KOPT-K1 (cell line): Measurements from ENCODE around the gene CYTH1.

Experiments used
- H3K27ac ChIP-seq: fragments of 200-600 bp; sonication (generic); 2 replicates; pipeline ENCODE4 v1.5.1; 2016; ENCODE audit warnings: antibody characterized with exemption, mild to moderate bottlenecking, low read depth, low read length; ENCODE audit not compliant: poor library complexity, severe bottlenecking
- H3K36me3 ChIP-seq: fragments of 200-600 bp; sonication (generic); 2 replicates; pipeline ENCODE4 v1.5.1; 2017; ENCODE audit warnings: antibody characterized with exemption, mild to moderate bottlenecking, low read length, moderate library complexity; ENCODE audit not compliant: insufficient read depth
- H3K9me3 ChIP-seq: fragments of 200-600 bp; sonication (generic); 2 replicates; pipeline ENCODE4 v1.5.1; 2017; ENCODE audit warnings: antibody characterized with exemption, low read length, mild to moderate bottlenecking; ENCODE audit not compliant: insufficient read depth, poor library complexity, severe bottlenecking

CYTH1 gene

DNA sequence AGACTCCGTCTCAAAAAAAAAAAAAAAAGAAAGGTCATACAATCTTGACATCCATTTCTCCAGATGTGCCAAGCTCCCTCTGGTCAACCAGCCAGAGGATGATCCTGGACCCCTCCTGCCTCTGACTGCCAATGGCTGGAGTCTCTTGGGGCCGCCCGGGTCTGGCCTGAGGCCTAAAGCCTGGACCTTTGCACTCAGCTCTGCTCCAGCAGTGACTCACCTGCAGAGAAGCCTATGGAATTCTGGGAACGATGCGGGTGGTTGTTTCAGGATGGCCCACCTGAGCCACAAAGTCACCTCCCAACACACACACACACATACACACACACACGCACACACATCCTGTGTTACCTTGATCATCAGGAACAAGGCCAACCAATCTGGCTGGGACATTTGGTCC, 140.8 kb downstream of the CYTH1 start:
- Histone ChIP-seq H3K27ac (no peak overlapping the region), H3K9me3 (no peaks in the 10 kb centered on the region), H3K36me3 (no peaks in the 10 kb centered on the region)

DNA sequence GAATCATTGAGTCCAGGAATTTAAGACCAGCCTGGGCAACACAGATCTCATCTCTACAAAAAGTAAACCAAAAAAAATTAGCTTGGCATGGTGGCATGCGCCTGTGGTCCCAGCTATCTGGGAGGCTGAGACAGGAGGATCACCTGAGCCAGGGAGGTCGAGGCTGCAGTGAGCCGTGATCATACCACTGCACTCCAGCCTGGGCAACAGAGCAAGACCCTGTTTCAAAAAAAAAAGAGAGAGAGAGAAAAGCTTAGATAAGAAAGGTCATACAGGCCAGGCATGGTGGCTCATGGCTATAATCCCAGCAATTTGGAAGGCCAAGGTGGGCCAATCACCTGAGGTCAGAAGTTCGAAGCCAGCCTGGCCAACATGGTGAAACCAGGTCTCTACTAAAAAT, 141.4 kb downstream of the CYTH1 start:
- no peaks in the 10 kb centered on the region for H3K9me3 ChIP-seq
- H3K27ac ChIP-seq = no peak overlapping the region
- no peaks in the 10 kb centered on the region for H3K36me3 ChIP-seq

DNA sequence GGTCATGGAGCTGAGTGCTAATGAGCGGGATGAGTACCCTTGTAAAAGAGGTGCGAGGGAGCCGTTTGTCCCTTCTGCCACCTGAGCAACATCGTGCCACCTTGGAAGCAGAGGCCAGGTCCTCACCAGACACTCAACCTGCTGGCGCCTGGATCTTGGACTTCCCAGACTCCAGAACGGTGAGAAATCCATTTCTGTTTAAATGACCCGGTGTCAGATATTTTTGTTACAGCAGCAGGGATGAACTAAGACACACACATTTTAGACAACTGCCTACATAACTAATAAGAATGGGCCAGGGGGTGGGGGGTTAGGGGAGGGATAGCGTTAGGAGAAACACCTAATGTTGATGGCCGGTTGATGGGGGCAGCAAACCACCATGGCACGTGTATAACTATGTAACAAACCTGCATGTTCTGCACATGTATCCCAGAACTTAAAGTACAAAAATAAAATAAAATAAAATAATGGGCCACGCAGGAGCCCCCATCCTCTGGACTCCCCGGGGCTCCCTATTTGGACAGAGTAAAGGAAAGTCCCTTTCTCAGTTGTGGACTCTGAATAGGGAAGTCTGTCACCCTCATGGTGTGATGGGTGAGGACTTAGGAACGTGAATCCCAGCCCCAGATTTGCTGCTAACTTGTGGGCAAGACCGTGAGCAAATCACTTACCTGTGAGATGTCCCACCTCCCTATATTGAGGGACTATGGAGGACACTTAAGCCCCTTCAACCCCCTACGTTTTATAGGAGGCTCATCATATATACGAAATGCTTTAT, 144.2 kb downstream of the CYTH1 start:
- Histone ChIP-seq H3K9me3 (no peaks in the 10 kb centered on the region), H3K36me3 (no peaks in the 10 kb centered on the region), H3K27ac (no peak overlapping the region)

DNA sequence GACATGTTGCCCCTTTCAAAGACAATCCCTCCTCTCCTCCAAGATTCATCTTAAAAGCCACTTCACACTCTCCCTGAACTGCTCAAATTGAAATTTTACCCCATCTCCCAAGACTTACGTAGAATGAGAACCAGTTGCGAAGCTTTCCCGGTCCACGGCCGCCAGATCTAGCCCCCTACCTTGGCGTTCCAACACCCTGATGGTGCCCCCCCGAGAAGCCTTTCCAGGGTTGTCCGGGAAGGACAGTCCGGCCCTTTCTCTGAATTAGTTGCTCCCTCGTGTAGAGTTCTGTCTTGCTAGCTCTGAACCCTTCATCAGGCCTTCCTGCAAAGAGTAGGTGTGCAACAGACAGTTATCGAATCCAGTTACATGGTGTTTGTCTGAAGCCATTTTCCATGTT, 144.9 kb downstream of the CYTH1 start:
- Histone ChIP-seq H3K9me3 (no peaks in the 10 kb centered on the region), H3K27ac (no peak overlapping the region), H3K36me3 (no peaks in the 10 kb centered on the region)

DNA sequence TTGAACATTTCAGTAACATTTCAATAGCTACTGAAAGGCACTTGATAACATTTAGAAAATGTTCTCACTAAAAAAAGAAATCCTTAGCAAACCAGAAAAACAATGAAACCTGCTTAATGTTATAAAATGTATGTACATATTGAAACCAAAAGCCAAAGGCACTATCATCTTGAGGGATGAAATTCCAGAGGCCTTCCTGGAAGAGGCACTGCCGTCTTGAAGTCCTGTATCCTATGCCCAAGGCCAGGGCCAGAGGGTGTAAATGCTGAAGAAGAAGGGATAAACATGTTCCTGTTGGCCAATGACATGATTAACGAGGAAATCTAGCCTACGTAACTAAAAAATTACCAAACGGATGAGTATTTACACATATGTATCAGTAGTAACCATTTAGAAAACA, 147.9 kb downstream of the CYTH1 start:
- Histone ChIP-seq H3K27ac (no peak overlapping the region), H3K9me3 (no peaks in the 10 kb centered on the region), H3K36me3 (no peaks in the 10 kb centered on the region)

DNA sequence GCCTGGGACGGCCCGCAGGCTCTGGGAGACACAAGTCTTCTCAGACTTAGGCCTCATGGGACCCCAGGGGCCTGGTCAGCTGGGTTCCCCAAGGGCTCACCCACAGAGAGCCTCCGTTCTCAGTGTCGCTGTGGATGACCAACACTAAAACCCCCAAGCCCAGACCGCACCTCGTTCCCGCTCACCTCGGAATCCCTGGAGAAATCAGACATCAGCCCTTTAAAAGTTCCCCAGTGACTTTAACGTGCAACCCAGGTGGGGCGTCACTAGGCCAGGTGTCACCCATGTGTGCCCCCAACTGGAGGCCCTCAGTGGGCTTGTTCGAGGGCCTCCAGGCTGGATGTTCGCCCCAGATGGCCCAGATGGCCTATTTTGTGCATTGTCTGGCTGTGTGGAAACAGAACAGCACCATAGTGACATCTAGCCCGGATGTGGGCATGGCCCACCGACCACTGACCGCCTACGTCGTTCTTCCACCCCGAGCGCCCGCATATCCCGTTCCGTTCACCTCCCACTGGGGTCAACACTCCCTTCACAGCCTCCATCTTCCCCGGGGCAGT, 152.6 kb downstream of the CYTH1 start:
- H3K36me3 ChIP-seq = no peaks in the 10 kb centered on the region
- no peaks in the 10 kb centered on the region for H3K9me3 ChIP-seq
- no peak overlapping the region for H3K27ac ChIP-seq

DNA sequence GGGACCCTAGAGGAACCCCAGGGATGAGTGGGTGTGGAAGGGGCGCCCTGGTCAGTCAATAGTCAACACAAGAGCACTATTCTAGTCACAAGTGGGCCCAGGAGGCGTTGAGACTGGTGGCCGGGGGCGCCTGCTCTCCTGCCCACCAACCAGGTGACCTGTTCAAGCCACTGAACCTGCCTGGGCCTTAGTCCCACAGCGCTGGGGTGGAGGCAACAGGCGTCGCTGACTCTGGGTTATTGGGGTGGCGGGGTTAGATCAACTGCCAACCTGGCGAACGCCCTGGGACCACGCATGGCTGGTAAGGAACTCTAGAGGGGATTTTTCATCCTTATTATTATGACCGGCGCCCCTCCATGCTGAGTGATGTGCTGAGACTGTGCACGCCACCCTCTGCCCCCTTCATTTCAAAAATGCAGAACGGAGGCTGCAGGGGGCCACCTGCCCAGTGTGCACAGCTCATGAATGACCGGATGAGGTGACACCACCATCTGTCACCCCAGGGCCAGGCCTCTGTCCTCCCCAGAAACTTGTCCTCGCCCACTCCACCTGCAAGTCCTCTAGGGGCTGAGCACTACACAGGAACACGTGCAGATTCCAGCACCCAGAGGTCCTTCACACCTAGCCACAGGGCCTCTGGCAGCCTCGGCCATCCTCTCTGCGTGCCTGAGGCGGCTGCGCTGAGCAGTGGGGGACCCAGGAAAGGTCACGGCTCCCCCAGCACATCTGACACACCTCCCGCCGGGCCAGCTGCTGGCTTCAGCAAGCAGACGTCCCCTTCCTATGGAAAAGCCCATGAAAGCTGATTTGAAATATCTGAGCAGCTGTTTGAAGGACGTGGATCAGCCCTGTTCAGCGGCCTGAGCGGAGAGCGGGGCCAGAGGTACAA, 153.3 kb downstream of the CYTH1 start:
- no peaks in the 10 kb centered on the region for H3K9me3 ChIP-seq
- H3K36me3 ChIP-seq = no peaks in the 10 kb centered on the region
- H3K27ac ChIP-seq = no peak overlapping the region

DNA sequence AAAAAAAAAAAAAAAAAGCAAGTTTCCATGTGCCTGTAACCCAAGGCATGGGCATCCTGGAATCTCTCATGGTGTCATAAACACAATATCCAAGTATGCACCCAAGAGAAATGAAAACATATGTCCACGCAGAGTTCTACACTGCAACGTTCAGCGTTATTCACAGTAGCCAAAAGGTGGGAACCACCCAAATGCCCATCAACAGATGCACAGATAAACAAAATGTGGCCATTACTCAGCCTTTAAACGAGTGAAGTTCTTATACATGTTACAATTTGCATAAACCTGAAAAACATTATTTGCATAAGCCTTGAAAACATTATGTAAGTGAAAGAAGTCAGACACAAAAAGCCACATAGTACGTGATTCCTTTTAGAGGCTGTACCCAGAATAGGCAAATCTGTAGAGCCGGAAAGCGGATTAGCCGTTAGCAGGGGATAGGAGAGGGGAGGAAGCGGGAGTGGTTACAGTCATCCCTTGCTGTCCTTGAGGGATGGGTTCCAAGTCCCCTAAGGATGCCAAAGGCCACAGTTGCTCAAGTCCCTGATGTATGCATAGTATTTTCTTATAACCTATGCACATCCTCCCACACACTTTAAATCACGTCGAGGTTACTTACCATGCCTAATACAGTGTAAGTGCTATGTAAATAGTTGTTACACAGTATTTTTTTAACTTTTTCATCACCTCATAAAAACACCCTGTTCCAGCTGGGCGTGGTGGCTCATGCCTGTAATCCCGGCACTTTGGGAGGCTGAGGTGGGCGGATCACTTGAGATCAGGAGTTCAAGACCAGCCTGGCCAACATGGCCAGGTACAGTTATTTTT, 157.5 kb downstream of the CYTH1 start:
- Histone ChIP-seq H3K36me3 (no peaks in the 10 kb centered on the region; the same call in 1 of the 2 replicates), H3K9me3 (peaks cover 13% of the 10 kb centered on the region), H3K27ac (no peak overlapping the region)
